H9 (cell line): ENCODE measurements around the gene CLDN2. TPM values are rescaled to one million over a fixed set of nuclear protein-coding genes. Genes with fewer than 3 reads are reported as not detected.

Experiments used
- DNase-seq: peaks from one replicate; pipeline ENCODE4 v3.0.0-alpha.2; 2017
- H2AFZ ChIP-seq: one replicate; pipeline ENCODE4 v1.6.1; 2013; ENCODE audit warnings: mild to moderate bottlenecking, low read length, control low read depth, moderate library complexity
- H2AK5ac ChIP-seq: 2 replicates; pipeline ENCODE4 v1.6.1; 2013; ENCODE audit warnings: low read length, control low read depth, mixed read lengths; ENCODE audit not compliant: insufficient read length
- H2BK120ac ChIP-seq: one replicate; pipeline ENCODE4 v1.6.1; 2013; ENCODE audit warnings: low read depth, mild to moderate bottlenecking, low read length, control low read depth, inconsistent platforms; ENCODE audit not compliant: poor library complexity, severe bottlenecking
- H2BK12ac ChIP-seq: 2 replicates; pipeline ENCODE4 v1.6.1; 2013; ENCODE audit warnings: low read length, control low read depth, mixed read lengths, low read depth; ENCODE audit not compliant: insufficient read length
- H2BK15ac ChIP-seq: 2 replicates; pipeline ENCODE4 v1.6.1; 2013; ENCODE audit warnings: low read depth, low read length, control low read depth
- H2BK20ac ChIP-seq: one replicate; pipeline ENCODE4 v1.6.1; 2013; ENCODE audit warnings: low read depth, mild to moderate bottlenecking, low read length, control low read depth, inconsistent platforms; ENCODE audit not compliant: poor library complexity, severe bottlenecking
- H2BK5ac ChIP-seq: 2 replicates; pipeline ENCODE4 v1.6.1; 2013; ENCODE audit warnings: low read length, control low read depth, mixed read lengths; ENCODE audit not compliant: insufficient read length
- H3K14ac ChIP-seq: 2 replicates; pipeline ENCODE4 v1.6.1; 2013; ENCODE audit warnings: low read length, control low read depth; ENCODE audit not compliant: insufficient read depth
- H3K18ac ChIP-seq: 2 replicates; pipeline ENCODE4 v1.6.1; 2013; ENCODE audit warnings: low read depth, mild to moderate bottlenecking, mixed read lengths, low read length, control low read depth; ENCODE audit not compliant: insufficient read length
- H3K23ac ChIP-seq: 2 replicates; pipeline ENCODE4 v1.6.1; 2013; ENCODE audit warnings: low read length, control low read depth, mixed read lengths, low read depth; ENCODE audit not compliant: insufficient read length
- H3K23me2 ChIP-seq: 2 replicates; pipeline ENCODE4 v1.6.1; 2013; ENCODE audit warnings: low read depth, mild to moderate bottlenecking, mixed read lengths, low read length, control low read depth; ENCODE audit not compliant: insufficient read length, poor library complexity, severe bottlenecking
- H3K27ac ChIP-seq: 2 replicates; pipeline ENCODE4 v1.5.1; 2013; ENCODE audit warnings: low read length, control low read depth, mixed read lengths, low read depth; ENCODE audit not compliant: insufficient read length
- H3K27me3 ChIP-seq: 2 replicates; pipeline ENCODE4 v1.6.1; 2013; ENCODE audit warnings: low read length, control low read depth, inconsistent platforms; ENCODE audit not compliant: insufficient read depth
- H3K4ac ChIP-seq: 2 replicates; pipeline ENCODE4 v1.6.1; 2013; ENCODE audit warnings: low read depth, mild to moderate bottlenecking, control low read depth, inconsistent platforms, low read length, moderate library complexity
- H3K4me1 ChIP-seq: 2 replicates; pipeline ENCODE4 v1.6.1; 2013; ENCODE audit warnings: low read length, control low read depth, inconsistent platforms; ENCODE audit not compliant: insufficient read depth
- H3K4me2 ChIP-seq: 2 replicates; pipeline ENCODE4 v1.6.1; 2013; ENCODE audit warnings: low read length, control low read depth, mixed read lengths; ENCODE audit not compliant: insufficient read length, insufficient read depth
- H3K56ac ChIP-seq: 2 replicates; pipeline ENCODE4 v1.6.1; 2013; ENCODE audit warnings: low read depth, mild to moderate bottlenecking, mixed read lengths, low read length, control low read depth; ENCODE audit not compliant: insufficient read length
- H3K79me1 ChIP-seq: 2 replicates; pipeline ENCODE4 v1.6.1; 2013; ENCODE audit warnings: low read depth, mild to moderate bottlenecking, moderate library complexity, low read length, control low read depth, inconsistent platforms; ENCODE audit not compliant: insufficient read depth, poor library complexity, severe bottlenecking
- H3K79me2 ChIP-seq: 2 replicates; pipeline ENCODE4 v1.6.1; 2013; ENCODE audit warnings: low read length, control low read depth, inconsistent platforms; ENCODE audit not compliant: insufficient read depth
- H3K9ac ChIP-seq: 2 replicates; pipeline ENCODE4 v1.6.1; 2013; ENCODE audit warnings: low read length, control low read depth, mixed read lengths; ENCODE audit not compliant: insufficient read length; ENCODE audit errors: extremely low read depth
- H3K9me3 ChIP-seq: one replicate; pipeline ENCODE4 v1.6.1; 2013; ENCODE audit warnings: low read depth, low read length, inconsistent platforms; ENCODE audit not compliant: control insufficient read depth
- H3T11ph ChIP-seq: one replicate; pipeline ENCODE4 v1.6.1; 2013; ENCODE audit warnings: mild to moderate bottlenecking, low read length, control low read depth, inconsistent platforms
- H4K20me1 ChIP-seq: one replicate; pipeline ENCODE4 v1.6.1; 2013; ENCODE audit not compliant: control insufficient read depth, insufficient read length, insufficient read depth
- H4K5ac ChIP-seq: 2 replicates; pipeline ENCODE4 v1.6.1; 2013; ENCODE audit warnings: low read depth, mild to moderate bottlenecking, mixed read lengths, low read length, control low read depth; ENCODE audit not compliant: insufficient read length
- H4K8ac ChIP-seq: replicated peaks from 2 replicates; pipeline ENCODE4 v1.6.1; 2013; ENCODE audit warnings: low read length, control low read depth, mixed read lengths, low read depth; ENCODE audit not compliant: insufficient read length
- H4K91ac ChIP-seq: 2 replicates; pipeline ENCODE4 v1.6.1; 2013; ENCODE audit warnings: low read depth, mild to moderate bottlenecking, moderate library complexity, mixed read lengths, low read length, control low read depth; ENCODE audit not compliant: insufficient read length
- H3K27ac Mint-ChIP-seq, 3 experiments: 2 replicates in 2 of 3; 3 replicates in 1 of 3; pipeline ENCODE4 v1.8.0; 2020 to 2021; ENCODE audit warnings: mixed read lengths in 3 of 3, mild to moderate bottlenecking in 1 of 3, moderate library complexity in 1 of 3
- H3K27me3 Mint-ChIP-seq: 2 replicates; pipeline ENCODE4 v1.8.0; 2021; ENCODE audit warnings: low read depth, mild to moderate bottlenecking, moderate library complexity, mixed read lengths
- H3K36me3 Mint-ChIP-seq, 3 experiments: 2 replicates in 2 of 3; 3 replicates in 1 of 3; pipeline ENCODE4 v1.8.0; 2020 to 2021; ENCODE audit warnings: low read depth in 3 of 3, mixed read lengths in 3 of 3; ENCODE audit not compliant: insufficient read depth in 1 of 3
- H3K4me1 Mint-ChIP-seq, 2 experiments: 2 replicates each; pipeline ENCODE4 v1.8.0; 2020; ENCODE audit warnings: mixed read lengths in 2 of 2
- H3K4me3 Mint-ChIP-seq, 2 experiments: 2 replicates in 1 of 2; 3 replicates in 1 of 2; pipeline ENCODE4 v1.8.0; 2020 to 2021; ENCODE audit warnings: mild to moderate bottlenecking in 2 of 2, mixed read lengths in 2 of 2, moderate library complexity in 1 of 2
- H3K9me3 Mint-ChIP-seq, 2 experiments: 2 replicates in 1 of 2; 3 replicates in 1 of 2; pipeline ENCODE4 v1.8.0; 2020; ENCODE audit warnings: mild to moderate bottlenecking in 2 of 2, mixed read lengths in 2 of 2, moderate library complexity in 1 of 2
- total RNA-seq: library from RNA; stranded (reverse); gene quantifications from 2 replicates; pipeline ENCODE4 v1.2.1, GENCODE V29; 2021
- TF ChIP-seq, protein P1 (sequence below): fragments of 200-600 bp; sonication (generic); conservative IDR thresholded peaks from 3 replicates; pipeline ENCODE4 v1.8.0; 2021; ENCODE audit warnings: antibody characterized with exemption, mild to moderate bottlenecking

CLDN2 gene
- total RNA-seq, 1 experiment from 2014 or later = not detected

DNA sequence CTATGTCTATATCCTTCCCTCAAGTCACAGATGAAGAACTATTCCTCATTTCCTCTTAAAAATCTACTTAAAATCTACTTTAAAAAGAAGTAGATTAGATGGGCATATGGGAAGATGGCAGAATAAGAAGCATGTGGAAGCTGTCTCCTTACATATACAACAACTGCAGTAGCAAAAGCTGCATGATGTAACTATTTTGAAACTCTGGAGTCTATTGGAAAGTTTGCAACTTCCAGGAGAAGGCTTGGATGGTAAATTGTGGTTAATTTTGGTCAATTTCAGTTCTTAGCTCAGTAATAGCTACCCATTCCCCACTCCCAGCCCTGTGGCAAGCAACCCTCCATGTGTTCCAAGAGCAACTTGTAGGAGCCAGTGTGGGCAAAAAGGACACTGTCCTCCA lies 42.9 kb downstream of the CLDN2 start:
- Histone ChIP-seq H4K5ac (no peak overlapping the region), H3K27ac (no peak overlapping the region)
- H3K9me3 Mint-ChIP-seq = peaks cover 2 to 52% of the 10 kb centered on the region in 2 experiments; a peak in 4 of 5 replicates

More for the DNA sequence above, 42.9 kb downstream of the CLDN2 start:
- TF ChIP-seq, protein P1, sequence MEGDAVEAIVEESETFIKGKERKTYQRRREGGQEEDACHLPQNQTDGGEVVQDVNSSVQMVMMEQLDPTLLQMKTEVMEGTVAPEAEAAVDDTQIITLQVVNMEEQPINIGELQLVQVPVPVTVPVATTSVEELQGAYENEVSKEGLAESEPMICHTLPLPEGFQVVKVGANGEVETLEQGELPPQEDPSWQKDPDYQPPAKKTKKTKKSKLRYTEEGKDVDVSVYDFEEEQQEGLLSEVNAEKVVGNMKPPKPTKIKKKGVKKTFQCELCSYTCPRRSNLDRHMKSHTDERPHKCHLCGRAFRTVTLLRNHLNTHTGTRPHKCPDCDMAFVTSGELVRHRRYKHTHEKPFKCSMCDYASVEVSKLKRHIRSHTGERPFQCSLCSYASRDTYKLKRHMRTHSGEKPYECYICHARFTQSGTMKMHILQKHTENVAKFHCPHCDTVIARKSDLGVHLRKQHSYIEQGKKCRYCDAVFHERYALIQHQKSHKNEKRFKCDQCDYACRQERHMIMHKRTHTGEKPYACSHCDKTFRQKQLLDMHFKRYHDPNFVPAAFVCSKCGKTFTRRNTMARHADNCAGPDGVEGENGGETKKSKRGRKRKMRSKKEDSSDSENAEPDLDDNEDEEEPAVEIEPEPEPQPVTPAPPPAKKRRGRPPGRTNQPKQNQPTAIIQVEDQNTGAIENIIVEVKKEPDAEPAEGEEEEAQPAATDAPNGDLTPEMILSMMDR = no peak
- DNase-seq = no peak
- Histone ChIP-seq H2AFZ (no peak overlapping the region), H3K23me2 (no peaks in the 10 kb centered on the region), H3K56ac (no peak overlapping the region), H3K23ac (no peak overlapping the region), H2BK12ac (no peak overlapping the region), H3T11ph (no peak overlapping the region), H2BK5ac (no peak overlapping the region), H3K4ac (no peak overlapping the region), H2AK5ac (no peak overlapping the region), H2BK20ac (no peak overlapping the region), H3K4me1 (no peaks in the 10 kb centered on the region), H3K79me2 (no peaks in the 10 kb centered on the region), H3K9ac (no peak overlapping the region), H4K20me1 (no peaks in the 10 kb centered on the region), H3K4me2 (no peak overlapping the region), H3K14ac (no peak overlapping the region), H3K27me3 (no peaks in the 10 kb centered on the region), H3K9me3 (no peaks in the 10 kb centered on the region), H2BK15ac (no peak overlapping the region), H4K91ac (no peak overlapping the region), H2BK120ac (no peak overlapping the region), H3K79me1 (no peaks in the 10 kb centered on the region), H4K8ac (no peak overlapping the region), H3K18ac (no peak overlapping the region)
- no peak overlapping the region for H3K27ac Mint-ChIP-seq
- no peak overlapping the region for H3K4me3 Mint-ChIP-seq
- no peaks in the 10 kb centered on the region for H3K27me3 Mint-ChIP-seq
- H3K36me3 Mint-ChIP-seq = peaks cover 2 to 20% (median 13%) of the 10 kb centered on the region in 3 experiments; a peak in 5 of 7 replicates
- peaks cover under 1 to 10% of the 10 kb centered on the region in 2 experiments; a peak in 3 of 4 replicates for H3K4me1 Mint-ChIP-seq
